GM12892 (cell line): ENCODE results near the gene NRF1.

Source experiments
- DNase-seq: peaks from one replicate; pipeline ENCODE4 v3.0.0; 2011; ENCODE audit not compliant: insufficient read length
- FAIRE-seq: peaks from 2 replicates; lab custom pipeline; 2011; peaks lifted over from hg19 to GRCh38; lab: Jason Lieb, UNC
- POLR2A ChIP-seq: IDR thresholded peaks from 2 replicates; pipeline ENCODE4 v1.6.1; 2011; ENCODE audit warnings: low read depth, low read length, control low read depth
- POLR2AphosphoS5 ChIP-seq: IDR thresholded peaks from 2 replicates; pipeline ENCODE4 v1.6.1; 2011; ENCODE audit warnings: low read depth, low read length, control low read depth
- TAF1 ChIP-seq: IDR thresholded peaks from 2 replicates; pipeline ENCODE4 v1.6.1; 2011; ENCODE audit warnings: low read depth, mild to moderate bottlenecking, control low read depth, low read length, borderline replicate concordance

The NRF1 gene

GRCh38 chr7:129780257-129780973 lies 168.9 kb downstream of the NRF1 start:
- DNase-seq (peak; percentile 73), FAIRE-seq (peak; percentile 9)
- TF ChIP-seq POLR2AphosphoS5 (no peak), POLR2A (no peak), TAF1 (no peak)

- DNase-seq (no peak), FAIRE-seq (no peak)
- TF ChIP-seq POLR2A = no peak
- no peak for TF ChIP-seq TAF1
- no peak for TF ChIP-seq POLR2AphosphoS5
Measured at GRCh38 chr7:129780974-129781927, 169.7 kb downstream of the NRF1 start.

- TF ChIP-seq TAF1 (no peak), POLR2A (no peak), POLR2AphosphoS5 (no peak)
- DNase-seq = no peak
- FAIRE-seq = no peak
Measured at GRCh38 chr7:129781928-129782817, 170.7 kb downstream of the NRF1 start.

GRCh38 chr7:129782818-129783583 lies 171.5 kb downstream of the NRF1 start:
- FAIRE-seq = no peak
- no peak for DNase-seq
- TF ChIP-seq TAF1 = no peak
- TF ChIP-seq POLR2A = no peak
- TF ChIP-seq POLR2AphosphoS5 = no peak

- DNase-seq = no peak
- TF ChIP-seq POLR2AphosphoS5 (no peak), TAF1 (no peak), POLR2A (no peak)
- no peak for FAIRE-seq
Measured at GRCh38 chr7:129783584-129783919, 172.0 kb downstream of the NRF1 start.

DNA sequence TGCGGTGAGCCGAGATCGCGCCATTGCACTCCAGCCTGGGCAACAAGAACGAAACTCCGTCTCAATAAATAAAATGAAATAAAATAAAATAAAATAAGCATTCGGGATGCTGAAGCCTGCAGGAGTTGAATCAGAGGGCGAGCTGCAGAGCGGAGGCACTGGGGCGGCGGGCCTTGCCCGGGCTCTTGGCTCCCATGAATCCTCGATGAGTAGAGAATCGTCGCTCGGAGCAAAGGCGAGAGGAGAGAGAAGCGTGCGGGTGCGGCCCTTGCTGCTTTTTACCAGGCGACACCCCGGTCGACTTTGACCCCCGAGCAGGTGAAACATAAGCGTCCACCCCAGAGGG lies 172.9 kb downstream of the NRF1 start:
- no peak for FAIRE-seq
- TF ChIP-seq POLR2A = no peak
- TF ChIP-seq POLR2AphosphoS5 = no peak
- TF ChIP-seq TAF1 = no peak
- DNase-seq = no peak

DNA sequence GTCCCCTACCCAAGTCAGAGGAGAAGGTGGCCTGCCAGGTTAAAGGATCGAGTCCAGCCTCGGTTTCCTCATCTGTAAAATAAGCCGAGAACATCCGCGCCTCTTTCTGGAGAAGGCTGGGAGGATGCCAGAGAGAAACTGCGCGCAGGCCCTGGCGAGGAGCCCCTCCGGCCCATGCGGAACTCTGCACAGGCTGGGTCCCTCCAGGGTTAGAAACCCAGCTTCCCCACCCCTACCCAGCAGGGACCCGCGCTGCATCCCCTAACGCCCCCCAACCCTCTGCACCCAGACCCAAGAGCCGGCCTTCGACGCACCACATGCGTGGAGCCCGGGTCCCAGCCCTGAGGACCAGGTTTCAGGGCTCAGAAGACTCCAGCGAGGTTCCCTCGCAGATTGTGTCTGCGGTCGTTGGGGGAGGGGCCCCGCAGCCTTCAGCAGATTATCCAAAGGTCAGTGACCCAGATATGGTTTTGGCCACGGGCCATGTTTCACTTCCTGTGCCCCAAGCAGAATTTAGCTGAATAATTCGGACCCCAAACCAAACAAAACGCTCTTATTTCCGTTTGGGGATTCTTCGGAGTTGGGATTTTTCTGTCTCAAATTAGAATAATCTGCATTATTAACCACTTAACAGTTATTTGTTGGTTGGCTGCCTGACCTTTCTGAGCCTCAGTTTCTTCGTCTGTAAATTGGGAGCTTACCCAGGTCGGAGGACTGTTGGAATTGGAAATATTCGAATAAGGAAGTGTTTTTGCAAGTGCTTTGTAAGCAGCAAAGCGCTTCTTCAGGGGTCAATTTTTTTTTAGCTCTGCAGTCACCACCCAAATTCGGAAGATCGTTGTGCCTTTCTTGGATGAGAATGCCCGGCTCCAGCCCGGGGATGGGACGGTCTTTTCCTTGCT lies 173.5 kb downstream of the NRF1 start:
- no peak for DNase-seq
- no peak for FAIRE-seq
- no peak for TF ChIP-seq POLR2AphosphoS5
- no peak for TF ChIP-seq POLR2A
- no peak for TF ChIP-seq TAF1

- FAIRE-seq = no peak
- DNase-seq = no peak
Measured at GRCh38 chr7:129785685-129786514, 174.4 kb downstream of the NRF1 start.

GRCh38 chr7:129786825-129787563 lies 175.5 kb downstream of the NRF1 start:
- DNase-seq (no peak), FAIRE-seq (no peak)
- no peak for TF ChIP-seq POLR2A

More at GRCh38 chr7:129785685-129786514, 174.4 kb downstream of the NRF1 start:
- no peak for TF ChIP-seq TAF1
